ENCODE data around the gene PLRG1. TPM values are rescaled to one million over a fixed set of nuclear protein-coding genes. Genes with fewer than 3 reads are reported as not detected.

PLRG1 gene
- 39.6 and 41.6 TPM in 2 replicates for total RNA-seq

DNA sequence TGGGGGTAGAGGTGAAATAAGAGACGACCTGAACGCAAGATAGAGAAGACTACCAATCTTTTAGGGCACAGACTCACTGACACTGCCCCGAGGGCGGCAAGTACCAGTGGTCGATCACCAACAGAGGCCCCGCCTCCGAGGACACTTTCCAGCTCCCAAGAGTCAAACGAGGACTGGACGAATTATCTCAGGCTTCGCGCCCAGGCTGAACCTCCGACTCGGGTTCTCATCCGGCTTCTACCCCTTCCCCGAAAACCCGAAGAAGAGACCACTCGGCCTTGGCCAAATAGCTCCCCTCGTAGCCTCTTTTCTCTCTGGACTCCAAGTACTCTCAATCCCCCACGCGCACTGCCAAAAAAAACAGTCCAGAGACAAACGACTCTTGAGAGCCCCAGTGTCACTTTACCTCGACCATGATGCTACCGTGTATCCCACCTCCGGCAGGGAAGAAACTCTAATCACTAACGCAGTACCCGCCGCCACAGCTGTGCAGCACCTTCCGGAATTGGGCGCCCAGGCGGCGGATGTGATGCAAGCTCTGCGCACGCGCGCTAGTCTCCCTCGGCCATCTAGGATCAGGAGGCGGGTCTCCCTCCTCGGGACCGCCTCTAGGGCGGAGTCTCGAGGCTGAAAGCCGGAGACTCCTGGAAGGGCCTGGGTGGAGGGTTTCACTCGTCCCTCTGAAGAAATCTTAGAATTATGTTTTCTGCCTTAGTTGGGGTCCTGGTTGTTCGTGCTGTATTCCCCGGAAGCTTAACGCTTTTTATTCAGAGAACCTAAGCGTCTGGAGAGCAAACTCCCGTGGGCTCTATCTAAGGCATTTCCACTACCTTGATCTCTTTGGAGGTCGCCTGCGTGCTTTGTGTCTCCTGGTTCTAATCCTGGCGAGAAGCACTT lies at the start of gene PLRG1:
Gene PLRG1, minus strand, starts transcription at position 507 of the 897 bp plus-strand sequence. Its CDS starts 92 bp downstream, at position 415.

GRCh38 chr4:154590329-154591006 lies 40.3 kb upstream of the PLRG1 start, which contains the start of gene FGA:
TSS of gene FGA (minus strand) at chr4:154590742. CDS start at chr4:154590687, 55 bp downstream.

GRCh38 chr4:154562697-154563254 lies 12.6 kb upstream of the PLRG1 start, which contains the start of gene FGB:
TSS of gene FGB (plus strand) at chr4:154563011. CDS start at chr4:154563019, 8 bp downstream.

GRCh38 chr4:154491341-154492271 lies 58.6 kb downstream of the PLRG1 start, which contains the start of gene DCHS2:
TSS of gene DCHS2 (minus strand) at chr4:154491799. CDS start at chr4:154491355, 444 bp downstream.

Other genes with a start within 250 kb of the PLRG1 start
- gene DCHS2, start 58.6 kb downstream of the PLRG1 start, total RNA-seq = not detected in 2 replicates
- not detected in 2 replicates for gene FGB, start 12.6 kb upstream of the PLRG1 start, total RNA-seq
- not detected in 2 replicates for gene FGA, start 40.3 kb upstream of the PLRG1 start, total RNA-seq
- not detected in 2 replicates for gene FGG, start 62.3 kb upstream of the PLRG1 start, total RNA-seq
- under 0.01 and 0.12 TPM in 2 replicates for gene LRAT, start 193.6 kb upstream of the PLRG1 start, total RNA-seq
- gene RBM46, start 230.9 kb upstream of the PLRG1 start, total RNA-seq = 0.34 TPM in 1 of 2 replicates, not detected in the other

All from pericardium fibroblast (primary cell).